Spleen (tissue), 11 donors: Measurements from ENCODE around the gene ANO7. TPM values are rescaled to one million over a fixed set of nuclear protein-coding genes. Genes with fewer than 3 reads are reported as not detected.

Experiments
- DNase-seq: peaks from one replicate; pipeline ENCODE4 v3.0.0-alpha.2; 2020
- H3K27ac ChIP-seq, 8 donors: fragments of 200-600 bp; sonication (generic) in 7 of 8; 1 replicate in 4 of 8; 2 replicates in 4 of 8; pipeline versions ENCODE4 v1.5.0 to v1.8.0; 2016 to 2021; ENCODE audit warnings: inconsistent platforms in 4 of 8, mild to moderate bottlenecking in 4 of 8, moderate library complexity in 1 of 8
- H3K27me3 ChIP-seq, 7 donors: fragments of 200-600 bp; sonication (generic) in 6 of 7; replicated peaks in 1 of 7; 1 replicate in 4 of 7; 2 replicates in 3 of 7; pipeline versions ENCODE4 v1.5.0 to v1.8.0; 2016 to 2021; ENCODE audit warnings: inconsistent platforms in 3 of 7, mild to moderate bottlenecking in 1 of 7
- H3K36me3 ChIP-seq, 6 donors: fragments of 200-600 bp; sonication (generic) in 5 of 6; 1 replicate in 4 of 6; 2 replicates in 2 of 6; pipeline versions ENCODE4 v1.5.0 to v1.8.0; 2016 to 2021; ENCODE audit warnings: inconsistent platforms in 2 of 6
- H3K4me1 ChIP-seq, 6 donors: fragments of 200-600 bp; sonication (generic) in 5 of 6; 1 replicate in 3 of 6; 2 replicates in 3 of 6; pipeline versions ENCODE4 v1.5.0 to v1.8.0; 2016 to 2021; ENCODE audit warnings: inconsistent platforms in 3 of 6
- H3K4me3 ChIP-seq, 8 donors: fragments of 200-600 bp; sonication (generic) in 7 of 8; 1 replicate in 4 of 8; 2 replicates in 4 of 8; pipeline versions ENCODE4 v1.5.0 to v1.8.0; 2016 to 2021; ENCODE audit warnings: inconsistent platforms in 4 of 8, mild to moderate bottlenecking in 4 of 8, moderate library complexity in 2 of 8
- H3K9me3 ChIP-seq, 8 donors: fragments of 200-600 bp; sonication (generic) in 7 of 8; 1 replicate in 4 of 8; 2 replicates in 4 of 8; pipeline versions ENCODE4 v1.5.0 to v1.8.0; 2016 to 2021; ENCODE audit warnings: inconsistent platforms in 4 of 8
- POLR2A ChIP-seq, 3 donors: fragments of 450-650 bp; IDR thresholded peaks; one replicate each; pipeline ENCODE4 v1.5.1; 2017; ENCODE audit warnings: antibody characterized with exemption in 3 of 3, mild to moderate bottlenecking in 1 of 3
- POLR2AphosphoS5 ChIP-seq, 3 donors: sonication (generic); formaldehyde crosslinking; IDR thresholded peaks; one replicate each; pipeline ENCODE4 v1.5.1; 2017; ENCODE audit warnings: antibody characterized with exemption in 3 of 3
- WGBS, 5 donors: extraction: QIAGEN DNeasy Blood & Tissue Kit in 3 of 5; methylation state at CpG; one replicate each; pipeline versions ENCODE4 v1.1.5 to v1.1.7; 2013 to 2018; 5-methylcytosine and 5-hydroxymethylcytosine counted together
- intact Hi-C: fragments of 100-400 bp; cut with DNase I; formaldehyde crosslinking; loops from one replicate; pipeline ENCODE4 v1.15.0; 2023; ENCODE audit warnings: low total_unique reads
- polyA plus RNA-seq, 3 donors: library from polyadenylated mRNA; stranded (reverse); fragments of 200-250 nt; gene quantifications; one replicate each; pipeline ENCODE4 v1.2.1, GENCODE V29; 2013
- total RNA-seq, 7 donors: library from RNA; depleted of rRNA in 3 of 7; stranded (reverse); fragments of >200 nt in 3 of 7; fragmentation: NEBNext Ultra II Directional in 4 of 7; extraction: Animal tissue kit (Norgen Biotek cat#: 25700) in 4 of 7; gene quantifications; one replicate each; pipeline versions ENCODE4 v1.1.0 to v1.2.1, GENCODE V29; 2016 to 2021
- TF ChIP-seq, protein P1 (sequence below), 11 experiments: fragments of 200-600 bp in 7 of 11; fragments of 450-650 bp in 4 of 11; sonication (generic) in 4 of 11; IDR thresholded peaks in 8 of 11; conservative IDR thresholded peaks in 3 of 11; 1 replicate in 7 of 11; 2 replicates in 4 of 11; pipeline versions ENCODE4 v1.4.0 to v1.8.0; 2016 to 2021; ENCODE audit warnings: antibody characterized with exemption in 11 of 11, inconsistent platforms in 4 of 11, mild to moderate bottlenecking in 1 of 11
- donor health status: healthy with polysubstance abuse.
- donor health status: DM: no; HTN: no; CAD: no; lungs with moderate emphysema.
- donor health status: DM: no; HTN: no; CAD: no.
- donor health status: Bipolar disorder and iron deficiency.
- donor health status: healthy.
- donor health status: DM: no; HTN: no; CAD: no.
- donor health status: DM: yes; HTN: yes; CAD: no.

The ANO7 gene
- total and polyA plus RNA-seq, 10 donors, result 0.46 to 3.5 (median 2.4) TPM

GRCh38 chr2:241157841-241158545, 30.5 kb upstream of the ANO7 start:
- Histone ChIP-seq H3K36me3 (peaks cover 0 to 89% (median 54%) of the 10 kb centered on the region in 6 donors), H3K9me3 (no peaks in the 10 kb centered on the region), H3K4me3 (no peak overlapping the region), H3K27me3 (no peaks in the 10 kb centered on the region), H3K4me1 (peaks cover 0 to 33% (median 18%) of the 10 kb centered on the region in 6 donors), H3K27ac (no peak overlapping the region)
- TF ChIP-seq POLR2A (IDR thresholded peaks at IDR 0.05) (no peak), POLR2AphosphoS5 (IDR thresholded peaks at IDR 0.05) (no peak)
- TF ChIP-seq, protein P1, sequence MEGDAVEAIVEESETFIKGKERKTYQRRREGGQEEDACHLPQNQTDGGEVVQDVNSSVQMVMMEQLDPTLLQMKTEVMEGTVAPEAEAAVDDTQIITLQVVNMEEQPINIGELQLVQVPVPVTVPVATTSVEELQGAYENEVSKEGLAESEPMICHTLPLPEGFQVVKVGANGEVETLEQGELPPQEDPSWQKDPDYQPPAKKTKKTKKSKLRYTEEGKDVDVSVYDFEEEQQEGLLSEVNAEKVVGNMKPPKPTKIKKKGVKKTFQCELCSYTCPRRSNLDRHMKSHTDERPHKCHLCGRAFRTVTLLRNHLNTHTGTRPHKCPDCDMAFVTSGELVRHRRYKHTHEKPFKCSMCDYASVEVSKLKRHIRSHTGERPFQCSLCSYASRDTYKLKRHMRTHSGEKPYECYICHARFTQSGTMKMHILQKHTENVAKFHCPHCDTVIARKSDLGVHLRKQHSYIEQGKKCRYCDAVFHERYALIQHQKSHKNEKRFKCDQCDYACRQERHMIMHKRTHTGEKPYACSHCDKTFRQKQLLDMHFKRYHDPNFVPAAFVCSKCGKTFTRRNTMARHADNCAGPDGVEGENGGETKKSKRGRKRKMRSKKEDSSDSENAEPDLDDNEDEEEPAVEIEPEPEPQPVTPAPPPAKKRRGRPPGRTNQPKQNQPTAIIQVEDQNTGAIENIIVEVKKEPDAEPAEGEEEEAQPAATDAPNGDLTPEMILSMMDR (IDR thresholded peaks at IDR 0.05 in 8 of 11, conservative IDR thresholded peaks at IDR 0.05 in 3 of 11), result no peak
- WGBS, 5 donors, result 87 to 98% (median 94%) methylated on average over 9 of the region's 9 CpGs
- intact Hi-C loops, result no loop called here
- peak; percentile 48 for DNase-seq

- H3K27ac ChIP-seq, result no peak overlapping the region
- no peaks in the 10 kb centered on the region for H3K9me3 ChIP-seq
- peak; percentile 38 for DNase-seq
- no peaks in the 10 kb centered on the region for H3K27me3 ChIP-seq
- H3K36me3 ChIP-seq, result peaks cover 0 to 89% (median 57%) of the 10 kb centered on the region in 6 donors
- H3K4me1 ChIP-seq, result peaks cover 0 to 38% (median 23%) of the 10 kb centered on the region in 6 donors
- intact Hi-C loops, result no loop called here
- WGBS, 5 donors, result 90 to 100% (median 94%) methylated on average over 6 to 8 of the region's 8 CpGs
- no peak overlapping the region for H3K4me3 ChIP-seq
- TF ChIP-seq, protein P1 (IDR thresholded peaks at IDR 0.05 in 8 of 11, conservative IDR thresholded peaks at IDR 0.05 in 3 of 11), result no peak
- TF ChIP-seq POLR2A (IDR thresholded peaks at IDR 0.05) (no peak), POLR2AphosphoS5 (IDR thresholded peaks at IDR 0.05) (peak in 1 of 3 donors; percentile 20)
Measured at GRCh38 chr2:241158546-241158900, 30.0 kb upstream of the ANO7 start.

DNA sequence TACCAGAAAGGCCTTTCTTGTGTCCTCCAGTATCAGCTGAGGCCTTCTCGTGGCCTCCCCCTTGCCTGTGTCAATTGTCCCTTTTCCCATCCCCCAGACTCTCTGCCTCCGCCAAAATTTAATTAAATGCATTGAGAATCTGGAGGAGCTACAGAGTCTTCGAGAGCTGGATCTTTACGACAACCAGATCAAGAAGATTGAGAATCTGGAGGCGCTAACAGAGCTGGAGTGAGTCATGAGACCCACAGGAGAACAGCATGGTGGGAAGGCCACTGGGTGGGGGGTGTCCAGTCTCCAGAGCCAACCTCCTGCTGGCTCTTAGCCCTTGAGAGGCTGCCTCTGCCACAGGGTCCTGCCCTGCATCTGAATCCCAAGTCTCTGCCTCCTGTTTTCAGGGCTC, 29.4 kb upstream of the ANO7 start:
- peaks cover 0 to 40% (median 26%) of the 10 kb centered on the region in 6 donors for H3K4me1 ChIP-seq
- intact Hi-C loops, result no loop called here
- no peak overlapping the region for H3K4me3 ChIP-seq
- 92 to 98% (median 96%) methylated on average over 5 of the region's 5 CpGs for WGBS, 5 donors
- no peak overlapping the region for H3K27ac ChIP-seq
- TF ChIP-seq, protein P1 (IDR thresholded peaks at IDR 0.05 in 8 of 11, conservative IDR thresholded peaks at IDR 0.05 in 3 of 11), result no peak
- no peak for TF ChIP-seq POLR2AphosphoS5 (IDR thresholded peaks at IDR 0.05)
- no peak for TF ChIP-seq POLR2A (IDR thresholded peaks at IDR 0.05)
- H3K9me3 ChIP-seq, result no peaks in the 10 kb centered on the region
- H3K27me3 ChIP-seq, result no peaks in the 10 kb centered on the region
- peak; percentile 34 for DNase-seq
- H3K36me3 ChIP-seq, result peaks cover 0 to 89% (median 58%) of the 10 kb centered on the region in 6 donors

DNA sequence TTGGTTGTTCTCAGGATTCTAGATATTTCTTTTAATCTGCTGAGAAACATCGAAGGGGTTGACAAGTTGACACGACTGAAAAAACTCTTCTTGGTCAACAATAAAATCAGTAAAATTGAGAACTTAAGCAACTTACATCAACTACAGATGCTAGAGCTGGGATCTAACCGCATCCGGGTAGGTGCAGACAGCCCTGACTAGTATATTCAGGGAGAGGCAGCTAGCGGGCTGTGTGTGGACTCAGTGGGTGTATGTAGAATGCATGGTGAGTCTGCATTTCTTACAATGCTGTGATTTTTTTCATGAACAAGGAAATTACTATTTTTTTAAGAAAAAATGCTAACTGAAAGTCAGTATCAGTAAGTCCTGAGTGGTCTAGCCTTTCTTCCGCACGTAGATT, 28.2 kb upstream of the ANO7 start:
- TF ChIP-seq POLR2A (IDR thresholded peaks at IDR 0.05), result no peak
- TF ChIP-seq POLR2AphosphoS5 (IDR thresholded peaks at IDR 0.05), result no peak
- TF ChIP-seq, protein P1 (IDR thresholded peaks at IDR 0.05 in 8 of 11, conservative IDR thresholded peaks at IDR 0.05 in 3 of 11), result no peak
- Histone ChIP-seq H3K4me1 (peaks cover 0 to 40% (median 26%) of the 10 kb centered on the region in 6 donors), H3K9me3 (no peaks in the 10 kb centered on the region), H3K27me3 (no peaks in the 10 kb centered on the region), H3K36me3 (peaks cover 0 to 89% (median 55%) of the 10 kb centered on the region in 6 donors), H3K4me3 (no peak overlapping the region), H3K27ac (no peak overlapping the region)
- DNase-seq, result peak; percentile 24
- intact Hi-C loops, result no loop called here
- 95 to 98% (median 97%) methylated on average over 7 of the region's 7 CpGs for WGBS, 5 donors
